Loucy (cell line): ENCODE results near the gene IL1R1.

Experiments used
- H2AFZ ChIP-seq: fragments of 200-600 bp; sonication (generic); 2 replicates; pipeline ENCODE4 v1.6.0; 2016; ENCODE audit warnings: antibody characterized with exemption, mild to moderate bottlenecking, low read length, moderate library complexity
- H3F3A ChIP-seq: fragments of 200-600 bp; 2 replicates; pipeline ENCODE4 v1.6.0; 2016; ENCODE audit warnings: antibody characterized with exemption, low read depth, mild to moderate bottlenecking
- H3K27me3 ChIP-seq: fragments of 200-600 bp; sonication (generic); 2 replicates; pipeline ENCODE4 v1.6.1; 2014; ENCODE audit warnings: low read length, mild to moderate bottlenecking; ENCODE audit not compliant: insufficient read depth, poor library complexity, severe bottlenecking
- H3K36me3 ChIP-seq: fragments of 200-600 bp; sonication (generic); 2 replicates; pipeline ENCODE4 v1.6.1; 2016; ENCODE audit warnings: low read length; ENCODE audit not compliant: insufficient read depth
- H3K4me1 ChIP-seq: fragments of 200-600 bp; sonication (generic); 2 replicates; pipeline ENCODE4 v1.5.1; 2014; ENCODE audit warnings: low read length, mild to moderate bottlenecking; ENCODE audit not compliant: insufficient read depth, poor library complexity, severe bottlenecking
- H3K4me2 ChIP-seq: fragments of 200-600 bp; sonication (generic); 2 replicates; pipeline ENCODE4 v1.6.0; 2014; ENCODE audit warnings: antibody characterized with exemption, low read length, low read depth, mild to moderate bottlenecking; ENCODE audit not compliant: poor library complexity, severe bottlenecking
- H3K4me3 ChIP-seq: fragments of 200-600 bp; sonication (generic); 2 replicates; pipeline ENCODE4 v1.5.1; 2014; ENCODE audit warnings: low read length, mild to moderate bottlenecking, mixed read lengths; ENCODE audit not compliant: poor library complexity, severe bottlenecking
- H3K79me2 ChIP-seq: fragments of 200-600 bp; sonication (generic); 2 replicates; pipeline ENCODE4 v1.6.1; 2014; ENCODE audit warnings: low read length; ENCODE audit not compliant: insufficient read depth
- H3K9ac ChIP-seq: fragments of 200-600 bp; sonication (generic); 2 replicates; pipeline ENCODE4 v1.6.0; 2014; ENCODE audit warnings: mild to moderate bottlenecking, low read depth, low read length, moderate library complexity; ENCODE audit not compliant: poor library complexity, severe bottlenecking
- H3K9me2 ChIP-seq: fragments of 200-600 bp; sonication (generic); replicated peaks from 2 replicates; pipeline ENCODE4 v1.6.1; 2016; ENCODE audit warnings: low read depth, low read length, mixed read lengths
- H3K9me3 ChIP-seq: fragments of 200-600 bp; sonication (generic); 2 replicates; pipeline ENCODE4 v1.6.1; 2014; ENCODE audit warnings: mild to moderate bottlenecking, antibody characterized with exemption, low read length, low read depth; ENCODE audit not compliant: insufficient read depth
- H4K20me1 ChIP-seq: fragments of 200-600 bp; sonication (generic); 2 replicates; pipeline ENCODE4 v1.6.0; 2014; ENCODE audit warnings: antibody characterized with exemption, low read length, mild to moderate bottlenecking; ENCODE audit not compliant: insufficient read depth, poor library complexity, severe bottlenecking
- EZH2phosphoT487 ChIP-seq: fragments of 200-600 bp; IDR thresholded peaks from 2 replicates; pipeline ENCODE4 v1.6.1; 2018; ENCODE audit warnings: antibody characterized with exemption, mild to moderate bottlenecking, moderate library complexity, borderline replicate concordance
- TF ChIP-seq, protein P1 (sequence below): fragments of 200-600 bp; sonication (generic); conservative IDR thresholded peaks from 2 replicates; pipeline ENCODE4 v1.5.1; 2014; ENCODE audit warnings: mild to moderate bottlenecking, antibody characterized with exemption, low read length

Gene IL1R1

GRCh38 chr2:102131564-102131963 is 11.0 kb upstream of the IL1R1 start:
- Histone ChIP-seq H4K20me1 (no peaks in the 10 kb centered on the region), H3K4me2 (no peak overlapping the region)
- TF ChIP-seq, protein P1, sequence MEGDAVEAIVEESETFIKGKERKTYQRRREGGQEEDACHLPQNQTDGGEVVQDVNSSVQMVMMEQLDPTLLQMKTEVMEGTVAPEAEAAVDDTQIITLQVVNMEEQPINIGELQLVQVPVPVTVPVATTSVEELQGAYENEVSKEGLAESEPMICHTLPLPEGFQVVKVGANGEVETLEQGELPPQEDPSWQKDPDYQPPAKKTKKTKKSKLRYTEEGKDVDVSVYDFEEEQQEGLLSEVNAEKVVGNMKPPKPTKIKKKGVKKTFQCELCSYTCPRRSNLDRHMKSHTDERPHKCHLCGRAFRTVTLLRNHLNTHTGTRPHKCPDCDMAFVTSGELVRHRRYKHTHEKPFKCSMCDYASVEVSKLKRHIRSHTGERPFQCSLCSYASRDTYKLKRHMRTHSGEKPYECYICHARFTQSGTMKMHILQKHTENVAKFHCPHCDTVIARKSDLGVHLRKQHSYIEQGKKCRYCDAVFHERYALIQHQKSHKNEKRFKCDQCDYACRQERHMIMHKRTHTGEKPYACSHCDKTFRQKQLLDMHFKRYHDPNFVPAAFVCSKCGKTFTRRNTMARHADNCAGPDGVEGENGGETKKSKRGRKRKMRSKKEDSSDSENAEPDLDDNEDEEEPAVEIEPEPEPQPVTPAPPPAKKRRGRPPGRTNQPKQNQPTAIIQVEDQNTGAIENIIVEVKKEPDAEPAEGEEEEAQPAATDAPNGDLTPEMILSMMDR: no peak
- TF ChIP-seq EZH2phosphoT487: no peak

GRCh38 chr2:102137138-102137537 is 5.4 kb upstream of the IL1R1 start:
- Histone ChIP-seq H3K9me3 (no peaks in the 10 kb centered on the region), H3K9me2 (no peaks in the 10 kb centered on the region), H3F3A (no peaks in the 10 kb centered on the region), H4K20me1 (no peaks in the 10 kb centered on the region), H3K36me3 (no peaks in the 10 kb centered on the region), H2AFZ (no peak overlapping the region), H3K4me1 (peaks cover 14% of the 10 kb centered on the region), H3K4me2 (no peak overlapping the region), H3K4me3 (no peak overlapping the region), H3K9ac (no peak overlapping the region), H3K27me3 (no peaks in the 10 kb centered on the region), H3K79me2 (no peaks in the 10 kb centered on the region)
- no peak for TF ChIP-seq EZH2phosphoT487
- TF ChIP-seq, protein P1: no peak

More at GRCh38 chr2:102131564-102131963, 11.0 kb upstream of the IL1R1 start:
- H3K4me3 ChIP-seq: no peak overlapping the region
- H3K9me2 ChIP-seq: no peaks in the 10 kb centered on the region
- H3F3A ChIP-seq: no peaks in the 10 kb centered on the region
- no peak overlapping the region for H3K9ac ChIP-seq
- H3K9me3 ChIP-seq: no peaks in the 10 kb centered on the region
- H3K4me1 ChIP-seq: no peaks in the 10 kb centered on the region
- H3K36me3 ChIP-seq: no peaks in the 10 kb centered on the region
- no peak overlapping the region for H2AFZ ChIP-seq
- H3K79me2 ChIP-seq: no peaks in the 10 kb centered on the region
- no peaks in the 10 kb centered on the region for H3K27me3 ChIP-seq

DNA sequence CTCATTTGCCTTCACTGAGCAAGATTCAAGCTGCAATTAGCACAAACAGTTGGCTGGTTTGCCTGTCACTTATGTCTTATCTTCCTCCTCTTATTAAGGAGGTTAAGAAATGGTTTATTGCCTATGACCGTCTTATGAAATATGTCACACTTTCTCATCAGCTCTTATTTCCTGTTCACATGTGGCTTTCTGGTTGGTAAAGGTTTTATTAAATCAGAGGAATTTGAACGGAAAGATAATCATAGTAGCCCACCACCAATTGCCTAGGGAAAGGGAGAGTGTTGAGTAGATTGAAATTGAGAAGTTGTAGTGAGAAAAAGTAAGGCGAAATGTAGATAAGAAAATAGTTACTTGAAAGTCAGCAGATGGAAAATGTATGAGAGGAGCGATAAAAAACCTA is 4.2 kb upstream of the IL1R1 start:
- Histone ChIP-seq H3K9me3 (no peaks in the 10 kb centered on the region; the same call in 1 of the 2 replicates), H3K4me2 (no peak overlapping the region), H4K20me1 (no peaks in the 10 kb centered on the region), H3K27me3 (no peaks in the 10 kb centered on the region), H2AFZ (no peak overlapping the region), H3K4me1 (peaks cover 14% of the 10 kb centered on the region), H3K36me3 (no peaks in the 10 kb centered on the region), H3K9me2 (no peaks in the 10 kb centered on the region), H3F3A (no peaks in the 10 kb centered on the region), H3K79me2 (no peaks in the 10 kb centered on the region), H3K4me3 (no peak overlapping the region), H3K9ac (no peak overlapping the region)
- no peak for TF ChIP-seq EZH2phosphoT487

DNA sequence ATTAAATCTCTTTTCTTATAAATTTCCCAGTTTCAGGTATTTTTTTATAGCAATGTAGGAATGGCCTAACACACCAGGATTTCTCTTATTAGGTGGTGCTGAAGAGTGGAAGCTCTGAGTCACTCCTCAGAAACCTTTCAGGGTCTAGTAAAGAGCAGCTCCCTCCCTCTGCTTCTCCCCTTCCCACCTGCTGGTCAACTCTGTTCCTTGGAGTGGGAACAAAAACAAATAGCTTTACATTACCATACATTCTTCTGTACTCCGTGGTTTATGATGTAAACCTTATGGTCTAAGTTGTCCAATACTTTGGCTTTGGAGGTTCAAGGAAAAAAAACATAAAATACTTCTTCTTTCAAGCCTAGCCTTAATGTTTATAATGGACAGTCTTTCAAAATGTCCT is 2.7 kb upstream of the IL1R1 start:
- H3K4me1 ChIP-seq: peaks cover 14% of the 10 kb centered on the region
- no peaks in the 10 kb centered on the region for H3K36me3 ChIP-seq
- no peaks in the 10 kb centered on the region for H3K9me2 ChIP-seq
- H3K9ac ChIP-seq: no peak overlapping the region
- no peaks in the 10 kb centered on the region for H3K27me3 ChIP-seq
- no peaks in the 10 kb centered on the region for H3K79me2 ChIP-seq
- no peak overlapping the region for H2AFZ ChIP-seq
- H3K9me3 ChIP-seq: no peaks in the 10 kb centered on the region; the same call in 1 of the 2 replicates
- no peak overlapping the region for H3K4me3 ChIP-seq
- H3K4me2 ChIP-seq: no peak overlapping the region
- H4K20me1 ChIP-seq: no peaks in the 10 kb centered on the region
- no peak for TF ChIP-seq EZH2phosphoT487
- TF ChIP-seq, protein P1: no peak
- no peaks in the 10 kb centered on the region for H3F3A ChIP-seq
